Body of pancreas (tissue), 4 donors: ENCODE results near the gene PPTC7.
"Not testable (repeated sequence)": the region's sequence is repeated elsewhere in the genome, so short reads cannot be mapped to it uniquely, and the experiment has no call there.

ENCODE experiments used
- CTCF ChIP-seq, 7 experiments: fragments of 450-650 bp in 4 of 7; fragments of 200-600 bp in 3 of 7; sonication (generic) in 3 of 7; IDR thresholded peaks; one replicate each; pipeline ENCODE4 v1.5.1; 2016 to 2019; ENCODE audit warnings: antibody characterized with exemption in 7 of 7
- POLR2A ChIP-seq, 3 donors: fragments of 450-650 bp; IDR thresholded peaks; one replicate each; pipeline ENCODE4 v1.6.1; 2016; ENCODE audit warnings: antibody characterized with exemption in 3 of 3, mild to moderate bottlenecking in 2 of 3

- TF ChIP-seq CTCF, POLR2A (IDR thresholded peaks at IDR 0.05): not testable (repeated sequence)
Measured at GRCh38 chr12:110569838-110570237, 13.3 kb downstream of the PPTC7 start.
